GM19455 (cell line): ENCODE data around the gene SV2C.
A peak's percentile ranks its signal among the peaks of the same experiment; 100 is the strongest.

ENCODE experiments used
- ATAC-seq: cut with Tn5 transposase; IDR thresholded peaks from one replicate; pipeline ENCODE4 v1.9.1; 2021; ENCODE audit not compliant: unreplicated experiment

SV2C gene

GRCh38 chr5:76163111-76163628 lies 80.0 kb downstream of the SV2C start:
- ATAC-seq = no peak

GRCh38 chr5:76165029-76165428 lies 81.8 kb downstream of the SV2C start:
- ATAC-seq = no peak

- no peak for ATAC-seq
These were observed 82.7 kb downstream of the SV2C start for GRCh38 chr5:76165711-76166374.

DNA sequence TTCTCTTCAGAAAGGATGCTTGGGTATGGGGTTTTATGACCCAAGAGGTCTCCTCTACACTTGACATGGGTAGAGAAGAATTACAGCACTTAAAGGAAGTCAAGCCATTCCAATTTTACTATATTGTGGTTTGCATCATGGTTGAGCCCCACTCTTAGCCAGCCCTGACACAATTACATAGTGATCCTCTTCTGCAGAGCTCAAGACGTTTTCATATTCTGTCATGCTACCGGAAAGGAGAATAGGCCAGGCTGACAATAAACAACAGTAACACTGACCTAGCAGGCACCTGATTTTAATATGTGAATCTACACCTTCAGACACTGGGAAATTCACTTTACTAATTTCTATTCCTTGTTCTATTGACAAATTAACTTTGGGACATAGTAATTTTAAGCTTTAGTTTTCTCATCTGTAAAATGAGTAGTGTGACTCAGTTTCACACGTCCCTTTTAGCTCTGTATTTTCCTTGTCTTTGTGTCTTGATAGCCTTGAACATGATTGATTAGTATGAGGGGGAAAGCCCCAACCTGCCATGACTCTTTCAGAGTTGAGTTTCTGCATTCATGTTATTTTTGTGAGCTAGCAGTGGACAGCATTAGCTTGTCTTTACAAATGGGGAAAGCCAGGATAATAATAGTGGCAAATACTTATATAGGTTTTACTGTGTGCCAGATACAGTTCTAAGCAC lies 83.8 kb downstream of the SV2C start:
- ATAC-seq = no peak

GRCh38 chr5:76169146-76169905 lies 86.1 kb downstream of the SV2C start:
- ATAC-seq = no peak

GRCh38 chr5:76174101-76174500 lies 90.9 kb downstream of the SV2C start:
- ATAC-seq = no peak

GRCh38 chr5:76175051-76175666 lies 92.0 kb downstream of the SV2C start:
- ATAC-seq = no peak

GRCh38 chr5:76175821-76176403 lies 92.7 kb downstream of the SV2C start:
- peak; percentile 88 for ATAC-seq

DNA sequence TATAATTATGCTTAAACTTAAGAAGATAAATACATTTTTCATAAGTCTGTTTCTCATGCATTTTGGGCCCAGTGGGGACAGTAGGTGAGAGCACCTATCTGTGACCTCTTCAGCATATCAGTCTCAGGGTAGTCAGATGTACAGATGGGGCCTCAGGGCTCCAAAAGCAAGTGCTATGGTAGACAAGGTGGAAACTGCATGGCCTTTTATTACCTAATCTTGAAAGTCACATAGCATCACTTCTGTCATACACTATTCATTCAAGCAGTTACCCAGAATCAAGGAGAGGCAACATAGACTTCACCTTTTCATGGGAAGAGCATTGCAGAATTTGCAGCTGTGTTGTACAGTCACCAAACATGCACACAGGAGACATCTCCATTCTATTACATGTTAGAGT lies 94.8 kb downstream of the SV2C start:
- no peak for ATAC-seq

- no peak for ATAC-seq
These were observed 95.7 kb downstream of the SV2C start for GRCh38 chr5:76178913-76179312.

- ATAC-seq = peak; percentile 70
These were observed 97.9 kb downstream of the SV2C start for GRCh38 chr5:76180814-76181805.

GRCh38 chr5:76187386-76187785 lies 104.2 kb downstream of the SV2C start:
- no peak for ATAC-seq

- no peak for ATAC-seq
These were observed 107.2 kb downstream of the SV2C start for GRCh38 chr5:76190356-76190755.

DNA sequence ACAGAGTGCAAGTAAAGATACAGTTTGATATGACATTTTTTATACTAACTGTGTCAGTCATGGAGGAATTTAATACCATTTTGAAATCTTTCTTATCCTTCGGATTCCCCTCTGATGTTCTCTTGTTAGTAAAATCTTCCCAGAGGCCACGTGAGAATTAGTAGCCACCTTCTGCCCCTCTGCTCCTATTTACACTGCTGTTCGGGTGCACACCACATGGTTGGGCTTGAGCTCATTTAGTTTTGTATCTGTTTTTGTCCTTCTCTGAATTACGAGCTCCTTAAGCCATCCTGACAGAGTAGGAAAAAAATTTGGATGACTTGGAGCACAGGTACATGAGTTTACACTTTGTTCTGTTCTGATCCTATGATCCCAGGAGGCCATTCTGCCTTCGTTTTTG lies 109.7 kb downstream of the SV2C start:
- no peak for ATAC-seq

- ATAC-seq = no peak
These were observed 110.5 kb downstream of the SV2C start for GRCh38 chr5:76193635-76194034.

GRCh38 chr5:76194340-76194739 lies 111.2 kb downstream of the SV2C start:
- ATAC-seq = no peak

GRCh38 chr5:76196457-76196856 lies 113.3 kb downstream of the SV2C start:
- no peak for ATAC-seq

GRCh38 chr5:76196886-76197489 lies 113.8 kb downstream of the SV2C start:
- no peak for ATAC-seq

DNA sequence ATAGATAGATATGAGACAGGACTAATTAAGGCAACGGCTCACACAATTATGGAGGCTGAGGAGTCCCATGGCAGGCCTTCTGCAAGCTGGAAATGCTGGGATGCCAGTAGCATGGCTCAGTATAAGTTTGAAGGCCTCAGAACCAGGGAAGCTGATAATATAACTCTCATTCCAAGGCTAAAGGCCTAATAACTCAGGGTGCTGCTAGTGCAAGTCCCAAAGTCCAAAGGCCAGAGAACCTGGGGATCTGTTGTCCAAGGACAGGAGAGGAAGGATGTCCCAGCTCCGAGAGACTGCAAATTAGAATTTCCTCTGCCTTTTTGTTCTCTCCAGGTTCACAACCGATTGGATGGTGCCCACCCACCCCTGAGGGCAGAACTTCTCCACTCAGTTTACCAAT lies 114.5 kb downstream of the SV2C start:
- ATAC-seq = no peak
